ENCODE measurements around the gene EXTL2.

The EXTL2 gene

GRCh38 chr1:100931716-100932115 lies 37.1 kb upstream of the EXTL2 start:
- Histone ChIP-seq H3K4me2 (ENCODE audit: low read length, poor library complexity, severe bottlenecking) (no peak overlapping the region), H2BK15ac (ENCODE audit: low read depth, poor library complexity, severe bottlenecking) (no peak overlapping the region), H3K9me3 (ENCODE audit: control insufficient read depth, low read length) (no peaks in the 10 kb centered on the region), H3K18ac (ENCODE audit: low read depth in 1 of 2, low read length in 2 of 2) (no peak overlapping the region), H3K36me3 (ENCODE audit: control insufficient read depth in 1 of 2, insufficient read depth in 2 of 2, low read depth in 1 of 2, low read length in 2 of 2) (peaks cover 0 to 43% of the 10 kb centered on the region in 2 experiments), H3K4me3 (ENCODE audit: insufficient read depth in 1 of 2, low read depth in 1 of 2, low read length in 2 of 2) (no peak overlapping the region), H2AK5ac (ENCODE audit: low read length, severe bottlenecking) (no peak overlapping the region), H3K23ac (ENCODE audit: low read length in 2 of 2) (no peak overlapping the region), H3K9ac (ENCODE audit: low read length) (no peak overlapping the region), H4K91ac (ENCODE audit: low read length) (no peak overlapping the region), H3K27ac (ENCODE audit: low read length, poor library complexity, severe bottlenecking) (no peak overlapping the region), H2BK12ac (ENCODE audit: low read length in 2 of 2) (no peak overlapping the region), H3K14ac (ENCODE audit: low read length in 2 of 2) (no peak overlapping the region), H4K8ac (ENCODE audit: low read length) (no peak overlapping the region), H2BK120ac (ENCODE audit: low read depth, low read length) (no peak overlapping the region), H3K4ac (ENCODE audit: low read depth in 1 of 2, low read length in 2 of 2) (no peak overlapping the region), H3K79me1 (replicated peaks; ENCODE audit: low read length, poor library complexity, severe bottlenecking) (peaks cover 10% of the 10 kb centered on the region), H3K27me3 (ENCODE audit: control insufficient read depth in 1 of 2, insufficient read depth in 1 of 2, low read length in 2 of 2) (no peaks in the 10 kb centered on the region), H2BK5ac (ENCODE audit: low read depth, low read length, poor library complexity, severe bottlenecking) (no peak overlapping the region), H3K4me1 (ENCODE audit: control insufficient read depth, insufficient read depth, low read depth, low read length) (no peaks in the 10 kb centered on the region), H2AFZ (ENCODE audit: low read depth, low read length) (no peak overlapping the region)
- no peak for DNase-seq
- 94% methylated on average over 1 of the region's 1 CpG for WGBS

GRCh38 chr1:100930494-100930893 lies 35.9 kb upstream of the EXTL2 start:
- H2BK120ac ChIP-seq (ENCODE audit: low read depth, low read length) = no peak overlapping the region
- H3K23ac ChIP-seq (ENCODE audit: low read length in 2 of 2) = no peak overlapping the region
- H2AFZ ChIP-seq (ENCODE audit: low read depth, low read length) = no peak overlapping the region
- H3K4me2 ChIP-seq (ENCODE audit: low read length, poor library complexity, severe bottlenecking) = no peak overlapping the region
- no peak for DNase-seq
- no peak overlapping the region for H4K91ac ChIP-seq (ENCODE audit: low read length)
- H2BK12ac ChIP-seq (ENCODE audit: low read length in 2 of 2) = no peak overlapping the region
- no peak overlapping the region for H4K8ac ChIP-seq (ENCODE audit: low read length)
- H3K18ac ChIP-seq (ENCODE audit: low read depth in 1 of 2, low read length in 2 of 2) = no peak overlapping the region
- no peak overlapping the region for H3K9ac ChIP-seq (ENCODE audit: low read length)
- H3K36me3 ChIP-seq (ENCODE audit: control insufficient read depth in 1 of 2, insufficient read depth in 2 of 2, low read depth in 1 of 2, low read length in 2 of 2) = peaks cover 0 to 49% of the 10 kb centered on the region in 2 experiments
- H3K14ac ChIP-seq (ENCODE audit: low read length in 2 of 2) = no peak overlapping the region
- H3K4ac ChIP-seq (ENCODE audit: low read depth in 1 of 2, low read length in 2 of 2) = no peak overlapping the region
- no peaks in the 10 kb centered on the region for H3K4me1 ChIP-seq (ENCODE audit: control insufficient read depth, insufficient read depth, low read depth, low read length)
- peaks cover 14% of the 10 kb centered on the region for H3K79me1 ChIP-seq (replicated peaks; ENCODE audit: low read length, poor library complexity, severe bottlenecking)
- H3K27ac ChIP-seq (ENCODE audit: low read length, poor library complexity, severe bottlenecking) = no peak overlapping the region
- no peak overlapping the region for H3K4me3 ChIP-seq (ENCODE audit: insufficient read depth in 1 of 2, low read depth in 1 of 2, low read length in 2 of 2)
- no peaks in the 10 kb centered on the region for H3K27me3 ChIP-seq (ENCODE audit: control insufficient read depth in 1 of 2, insufficient read depth in 1 of 2, low read length in 2 of 2)
- H2BK5ac ChIP-seq (ENCODE audit: low read depth, low read length, poor library complexity, severe bottlenecking) = no peak overlapping the region
- no peak overlapping the region for H2AK5ac ChIP-seq (ENCODE audit: low read length, severe bottlenecking)
- no peak overlapping the region for H2BK15ac ChIP-seq (ENCODE audit: low read depth, poor library complexity, severe bottlenecking)
- H3K9me3 ChIP-seq (ENCODE audit: control insufficient read depth, low read length) = no peaks in the 10 kb centered on the region

GRCh38 chr1:100928128-100928527 lies 33.5 kb upstream of the EXTL2 start:
- Histone ChIP-seq H3K79me1 (replicated peaks; ENCODE audit: low read length, poor library complexity, severe bottlenecking) (peaks cover 19% of the 10 kb centered on the region), H4K8ac (ENCODE audit: low read length) (no peak overlapping the region), H3K9me3 (ENCODE audit: control insufficient read depth, low read length) (no peaks in the 10 kb centered on the region), H3K4me3 (ENCODE audit: insufficient read depth in 1 of 2, low read depth in 1 of 2, low read length in 2 of 2) (no peak overlapping the region), H3K27ac (ENCODE audit: low read length, poor library complexity, severe bottlenecking) (no peak overlapping the region), H2BK15ac (ENCODE audit: low read depth, poor library complexity, severe bottlenecking) (no peak overlapping the region), H3K4me2 (ENCODE audit: low read length, poor library complexity, severe bottlenecking) (no peak overlapping the region), H3K27me3 (ENCODE audit: control insufficient read depth in 1 of 2, insufficient read depth in 1 of 2, low read length in 2 of 2) (no peaks in the 10 kb centered on the region), H3K23ac (ENCODE audit: low read length in 2 of 2) (no peak overlapping the region), H4K91ac (ENCODE audit: low read length) (no peak overlapping the region), H3K9ac (ENCODE audit: low read length) (no peak overlapping the region), H2BK5ac (ENCODE audit: low read depth, low read length, poor library complexity, severe bottlenecking) (no peak overlapping the region), H3K14ac (ENCODE audit: low read length in 2 of 2) (no peak overlapping the region), H3K4ac (ENCODE audit: low read depth in 1 of 2, low read length in 2 of 2) (no peak overlapping the region), H2AK5ac (ENCODE audit: low read length, severe bottlenecking) (no peak overlapping the region), H3K18ac (ENCODE audit: low read depth in 1 of 2, low read length in 2 of 2) (no peak overlapping the region), H3K4me1 (ENCODE audit: control insufficient read depth, insufficient read depth, low read depth, low read length) (no peaks in the 10 kb centered on the region), H2BK120ac (ENCODE audit: low read depth, low read length) (no peak overlapping the region), H3K36me3 (ENCODE audit: control insufficient read depth in 1 of 2, insufficient read depth in 2 of 2, low read depth in 1 of 2, low read length in 2 of 2) (peaks cover 0 to 59% of the 10 kb centered on the region in 2 experiments), H2AFZ (ENCODE audit: low read depth, low read length) (no peak overlapping the region), H2BK12ac (ENCODE audit: low read length in 2 of 2) (no peak overlapping the region)
- WGBS = 77% methylated on average over 3 of the region's 3 CpGs
- no peak for DNase-seq

GRCh38 chr1:100927276-100927675 lies 32.6 kb upstream of the EXTL2 start:
- Histone ChIP-seq H3K4ac (ENCODE audit: low read depth in 1 of 2, low read length in 2 of 2) (no peak overlapping the region), H2AFZ (ENCODE audit: low read depth, low read length) (no peak overlapping the region)

More at GRCh38 chr1:100927276-100927675, 32.6 kb upstream of the EXTL2 start:
- Histone ChIP-seq H3K27ac (ENCODE audit: low read length, poor library complexity, severe bottlenecking) (no peak overlapping the region), H3K36me3 (ENCODE audit: control insufficient read depth in 1 of 2, insufficient read depth in 2 of 2, low read depth in 1 of 2, low read length in 2 of 2) (peaks cover 0 to 59% of the 10 kb centered on the region in 2 experiments), H4K8ac (ENCODE audit: low read length) (no peak overlapping the region), H2BK15ac (ENCODE audit: low read depth, poor library complexity, severe bottlenecking) (peak overlapping the region; percentile 48), H3K9me3 (ENCODE audit: control insufficient read depth, low read length) (no peaks in the 10 kb centered on the region), H2BK12ac (ENCODE audit: low read length in 2 of 2) (no peak overlapping the region), H3K27me3 (ENCODE audit: control insufficient read depth in 1 of 2, insufficient read depth in 1 of 2, low read length in 2 of 2) (no peaks in the 10 kb centered on the region), H3K14ac (ENCODE audit: low read length in 2 of 2) (no peak overlapping the region), H3K4me3 (ENCODE audit: insufficient read depth in 1 of 2, low read depth in 1 of 2, low read length in 2 of 2) (no peak overlapping the region), H3K4me2 (ENCODE audit: low read length, poor library complexity, severe bottlenecking) (no peak overlapping the region), H3K9ac (ENCODE audit: low read length) (no peak overlapping the region), H4K91ac (ENCODE audit: low read length) (no peak overlapping the region), H3K4me1 (ENCODE audit: control insufficient read depth, insufficient read depth, low read depth, low read length) (no peaks in the 10 kb centered on the region), H2BK5ac (ENCODE audit: low read depth, low read length, poor library complexity, severe bottlenecking) (no peak overlapping the region), H2AK5ac (ENCODE audit: low read length, severe bottlenecking) (no peak overlapping the region), H3K79me1 (replicated peaks; ENCODE audit: low read length, poor library complexity, severe bottlenecking) (peaks cover 19% of the 10 kb centered on the region), H3K23ac (ENCODE audit: low read length in 2 of 2) (peak overlapping the region in 1 of 2 experiments; percentile 60), H3K18ac (ENCODE audit: low read depth in 1 of 2, low read length in 2 of 2) (no peak overlapping the region), H2BK120ac (ENCODE audit: low read depth, low read length) (no peak overlapping the region)
- 78% methylated on average over 2 of the region's 2 CpGs for WGBS
- no peak for DNase-seq

Measured in mesenchymal stem cell (in vitro differentiated cells and primary cell).